Activated CD4-positive, CD25-positive, alpha-beta regulatory T cell treated with anti-CD3 and anti-CD28 coated beads, Interleukin-2, amount 50 U/mL, for 24 hours (primary cell): Measurements from ENCODE around the gene GJB3.

Source experiments
- ATAC-seq, 2 donors: fragments of 150-1000 bp; cut with Tn5 transposase; one replicate each; pipeline ENCODE4 v1.10.0; 2021; ENCODE audit warnings: mild to moderate bottlenecking in 1 of 2, moderate library complexity in 1 of 2

The GJB3 gene

DNA sequence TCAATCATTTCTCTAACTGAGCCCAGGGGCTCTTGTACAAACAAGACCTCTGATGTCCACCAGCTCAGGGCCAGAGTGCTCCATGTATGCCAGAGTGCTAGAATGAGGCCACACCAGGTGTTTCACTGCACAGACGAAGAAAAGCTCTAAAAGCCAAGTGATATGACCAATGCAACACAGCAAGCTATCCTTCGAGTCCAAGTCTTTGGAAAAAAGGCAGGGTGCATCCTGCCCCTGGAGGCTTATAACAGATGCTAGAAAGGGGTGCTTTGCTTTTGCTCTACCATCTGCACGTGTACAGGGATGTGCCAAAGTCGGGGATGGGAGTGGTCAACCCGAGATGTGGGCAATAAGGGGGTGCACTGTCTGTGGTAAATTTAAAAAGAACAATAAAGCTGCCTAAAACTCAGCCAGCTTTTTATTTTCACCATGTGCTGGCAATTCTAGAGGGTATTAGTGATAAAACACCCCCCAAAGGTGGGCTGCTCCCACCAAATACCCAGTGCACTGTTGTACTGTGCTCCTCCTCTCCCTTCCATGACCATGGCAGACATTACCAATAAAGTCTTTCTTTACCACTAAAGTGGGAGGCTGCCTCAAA is 46.4 kb downstream of the GJB3 start:
- ATAC-seq: no peak

- ATAC-seq: no peak
Observed at GRCh38 chr1:34828611-34829010, 47.6 kb downstream of the GJB3 start.

DNA sequence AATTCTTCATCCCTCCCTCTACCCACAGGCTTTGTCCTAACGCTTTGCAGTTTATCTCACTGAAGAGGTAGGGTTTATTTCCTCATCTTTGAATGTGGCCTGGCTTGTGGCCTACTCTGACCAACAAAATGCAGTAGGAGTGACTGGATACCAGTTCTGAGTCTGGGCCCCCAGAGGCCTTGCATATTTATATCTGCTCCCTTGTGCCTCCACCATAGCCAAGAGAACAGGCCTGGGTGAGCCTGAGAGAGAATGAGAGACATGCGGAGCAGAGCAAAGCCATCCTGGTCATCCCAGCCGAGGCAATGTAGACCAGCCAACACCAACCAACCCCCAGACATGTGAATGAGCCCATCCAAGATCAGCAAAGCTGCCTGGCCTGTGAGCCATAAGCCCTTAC is 48.2 kb downstream of the GJB3 start:
- no peak for ATAC-seq

- no peak for ATAC-seq
Observed at GRCh38 chr1:34831721-34832246, 50.8 kb downstream of the GJB3 start.

DNA sequence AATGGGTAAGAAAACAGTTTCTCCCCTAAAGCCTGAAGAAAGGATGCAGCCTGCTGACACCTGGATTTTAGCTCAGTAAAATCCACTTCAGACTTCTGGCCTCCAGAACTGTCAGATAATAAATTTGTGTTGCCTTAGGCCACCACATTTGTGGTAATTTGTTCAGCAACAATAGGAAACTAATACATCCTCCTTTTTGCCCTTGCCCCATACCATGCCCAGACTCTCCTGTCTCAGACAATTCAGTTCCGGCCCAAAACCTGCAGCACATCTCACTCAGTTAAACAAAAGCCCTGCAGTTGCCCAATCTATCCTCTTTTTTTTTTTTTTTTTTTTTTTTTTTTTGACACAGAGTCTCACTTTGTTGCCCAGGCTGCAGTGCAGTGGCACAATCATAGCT is 52.7 kb downstream of the GJB3 start:
- ATAC-seq: no peak
